Progenitor cell of endocrine pancreas (in vitro differentiated cells): ENCODE data around the gene ENOX2. TPM values are rescaled to one million over a fixed set of nuclear protein-coding genes. Genes with fewer than 3 reads are reported as not detected.
A peak's percentile ranks its signal among the peaks of the same experiment; 100 is the strongest.

Experiments used
- DNase-seq: peaks from one replicate; pipeline ENCODE4 v3.0.0; 2021; ENCODE audit warnings: low spot score; ENCODE audit not compliant: unreplicated experiment
- H3K27ac Mint-ChIP-seq: 2 replicates; pipeline ENCODE4 v1.8.0; 2021; ENCODE audit warnings: mild to moderate bottlenecking, moderate library complexity, mixed read lengths
- H3K27me3 Mint-ChIP-seq: 2 replicates; pipeline ENCODE4 v1.8.0; 2021; ENCODE audit warnings: mixed read lengths
- H3K36me3 Mint-ChIP-seq: 2 replicates; pipeline ENCODE4 v1.8.0; 2022; ENCODE audit warnings: mixed read lengths; ENCODE audit not compliant: insufficient read depth
- H3K4me1 Mint-ChIP-seq: 2 replicates; pipeline ENCODE4 v1.8.0; 2021; ENCODE audit warnings: low read depth, mixed read lengths
- H3K4me3 Mint-ChIP-seq: 2 replicates; pipeline ENCODE4 v1.8.0; 2021; ENCODE audit warnings: low read depth, mild to moderate bottlenecking, moderate library complexity, mixed read lengths
- H3K9me3 Mint-ChIP-seq: 2 replicates; pipeline ENCODE4 v1.8.0; 2021; ENCODE audit warnings: low read depth, mixed read lengths
- total RNA-seq: library from RNA; stranded (reverse); gene quantifications from 2 replicates; pipeline ENCODE4 v1.2.1, GENCODE V29; 2021
- TF ChIP-seq, protein P1 (sequence below): fragments of 200-600 bp; sonication (generic); IDR thresholded peaks from one replicate; pipeline ENCODE4 v1.5.0; 2021; ENCODE audit warnings: antibody characterized with exemption, mild to moderate bottlenecking; ENCODE audit not compliant: unreplicated experiment

Gene ENOX2
- total RNA-seq, 1 donor from 2014 or later, result 19.8 TPM

DNA sequence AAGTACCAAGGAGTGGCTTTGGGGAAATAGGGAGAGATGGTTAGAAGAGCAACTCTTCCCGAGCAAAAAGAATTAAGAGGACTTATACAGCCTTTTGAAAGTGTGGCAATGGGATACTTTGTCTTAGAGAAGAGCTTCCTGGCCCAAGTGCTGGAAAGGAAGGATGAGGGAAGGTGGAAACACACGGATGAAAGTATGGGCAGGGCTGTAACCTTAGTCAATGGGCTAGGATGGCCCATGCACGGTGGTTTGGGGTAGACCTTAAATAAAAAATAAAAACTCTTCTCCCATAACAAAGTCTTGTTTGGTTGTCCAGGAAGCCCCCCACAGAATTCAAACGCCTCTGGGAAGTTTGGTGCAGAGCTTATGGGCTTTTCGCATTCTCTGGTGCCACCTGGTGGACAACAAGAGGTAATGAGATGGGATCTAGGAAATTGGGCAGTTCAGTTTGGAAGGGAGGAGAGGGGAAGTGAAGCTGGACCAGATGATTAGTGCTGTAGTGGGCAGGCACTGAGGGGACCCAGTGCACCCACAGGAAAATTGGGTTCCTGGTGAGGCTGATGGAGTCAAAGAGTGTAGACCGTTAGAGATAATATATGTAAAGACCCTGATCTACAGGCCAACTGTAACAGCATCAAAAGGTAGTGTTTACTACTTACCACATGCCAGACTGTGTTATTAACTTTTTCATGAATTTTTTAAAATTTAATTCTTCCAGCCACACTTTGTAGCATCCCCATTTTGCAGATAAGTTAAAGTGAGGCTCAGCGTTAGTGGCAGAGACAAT, 13.8 kb upstream of the ENOX2 start:
- H3K4me1 Mint-ChIP-seq, result no peaks in the 10 kb centered on the region
- peak; percentile 24 for DNase-seq
- H3K27ac Mint-ChIP-seq, result no peak overlapping the region
- TF ChIP-seq, protein P1, sequence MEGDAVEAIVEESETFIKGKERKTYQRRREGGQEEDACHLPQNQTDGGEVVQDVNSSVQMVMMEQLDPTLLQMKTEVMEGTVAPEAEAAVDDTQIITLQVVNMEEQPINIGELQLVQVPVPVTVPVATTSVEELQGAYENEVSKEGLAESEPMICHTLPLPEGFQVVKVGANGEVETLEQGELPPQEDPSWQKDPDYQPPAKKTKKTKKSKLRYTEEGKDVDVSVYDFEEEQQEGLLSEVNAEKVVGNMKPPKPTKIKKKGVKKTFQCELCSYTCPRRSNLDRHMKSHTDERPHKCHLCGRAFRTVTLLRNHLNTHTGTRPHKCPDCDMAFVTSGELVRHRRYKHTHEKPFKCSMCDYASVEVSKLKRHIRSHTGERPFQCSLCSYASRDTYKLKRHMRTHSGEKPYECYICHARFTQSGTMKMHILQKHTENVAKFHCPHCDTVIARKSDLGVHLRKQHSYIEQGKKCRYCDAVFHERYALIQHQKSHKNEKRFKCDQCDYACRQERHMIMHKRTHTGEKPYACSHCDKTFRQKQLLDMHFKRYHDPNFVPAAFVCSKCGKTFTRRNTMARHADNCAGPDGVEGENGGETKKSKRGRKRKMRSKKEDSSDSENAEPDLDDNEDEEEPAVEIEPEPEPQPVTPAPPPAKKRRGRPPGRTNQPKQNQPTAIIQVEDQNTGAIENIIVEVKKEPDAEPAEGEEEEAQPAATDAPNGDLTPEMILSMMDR, result peak; percentile 95
- H3K36me3 Mint-ChIP-seq, result no peaks in the 10 kb centered on the region
- peaks cover 6% of the 10 kb centered on the region for H3K27me3 Mint-ChIP-seq
- no peaks in the 10 kb centered on the region for H3K9me3 Mint-ChIP-seq
- no peak overlapping the region for H3K4me3 Mint-ChIP-seq

DNA sequence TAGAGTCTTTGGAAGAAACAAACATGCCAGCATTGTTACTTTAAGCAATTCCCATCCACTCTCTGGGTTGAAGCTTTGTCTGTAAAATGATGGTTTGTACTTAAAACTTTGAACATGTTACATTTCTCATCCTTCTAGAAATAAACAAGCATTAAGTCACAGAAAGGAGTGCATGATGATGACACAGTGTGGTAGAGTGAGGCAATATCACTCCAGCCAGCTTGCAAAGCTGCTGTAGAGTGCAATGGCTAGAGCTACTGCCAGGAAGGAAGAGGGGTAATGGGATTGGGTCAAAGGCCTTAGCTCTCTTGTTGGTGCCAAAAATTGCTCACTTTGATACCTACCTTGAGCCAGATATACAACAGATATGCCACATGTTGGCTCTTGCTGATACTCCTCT, 12.3 kb upstream of the ENOX2 start:
- no peak for DNase-seq
- Mint-ChIP-seq H3K9me3 (no peaks in the 10 kb centered on the region), H3K4me1 (no peaks in the 10 kb centered on the region), H3K36me3 (no peaks in the 10 kb centered on the region), H3K4me3 (no peak overlapping the region), H3K27ac (no peak overlapping the region), H3K27me3 (peaks cover 4% of the 10 kb centered on the region)
- TF ChIP-seq, protein P1, result no peak

DNA sequence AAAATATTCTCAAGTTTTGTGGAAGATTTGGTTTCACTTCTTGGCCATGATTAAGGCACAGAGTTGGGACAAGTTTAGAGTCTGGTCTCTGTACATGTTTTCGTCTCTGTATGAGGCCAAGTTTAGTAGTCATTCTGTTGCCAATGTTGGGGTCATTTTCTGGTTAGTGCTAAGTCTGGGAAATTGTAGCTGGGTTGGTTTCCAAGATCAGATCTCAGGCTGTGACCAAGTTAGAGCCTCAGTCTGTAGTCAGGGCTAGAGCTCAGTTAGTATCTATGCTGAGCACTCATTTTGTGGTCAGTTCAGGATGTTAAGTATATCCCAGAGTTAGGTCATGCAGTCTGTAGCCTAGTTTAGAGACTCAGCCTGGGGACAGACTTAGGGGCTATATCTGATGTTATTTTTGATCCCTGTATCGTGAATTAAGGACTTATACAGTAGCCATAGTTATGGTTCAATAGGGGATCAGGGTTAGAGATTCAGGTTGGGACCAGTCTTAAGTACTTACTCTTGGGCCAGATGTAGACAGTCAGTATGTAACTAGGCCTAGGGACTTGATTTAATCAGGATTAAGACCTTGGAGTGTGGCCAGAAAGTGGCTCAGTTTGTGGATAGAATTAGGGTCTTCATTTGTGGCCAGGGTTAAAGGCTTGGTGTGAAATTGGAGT, 6.6 kb upstream of the ENOX2 start:
- TF ChIP-seq, protein P1, result no peak
- DNase-seq, result no peak
- H3K4me1 Mint-ChIP-seq, result no peaks in the 10 kb centered on the region
- H3K4me3 Mint-ChIP-seq, result no peak overlapping the region
- peaks cover 12% of the 10 kb centered on the region for H3K27me3 Mint-ChIP-seq
- H3K36me3 Mint-ChIP-seq, result no peaks in the 10 kb centered on the region
- H3K27ac Mint-ChIP-seq, result no peak overlapping the region
- H3K9me3 Mint-ChIP-seq, result no peaks in the 10 kb centered on the region

DNA sequence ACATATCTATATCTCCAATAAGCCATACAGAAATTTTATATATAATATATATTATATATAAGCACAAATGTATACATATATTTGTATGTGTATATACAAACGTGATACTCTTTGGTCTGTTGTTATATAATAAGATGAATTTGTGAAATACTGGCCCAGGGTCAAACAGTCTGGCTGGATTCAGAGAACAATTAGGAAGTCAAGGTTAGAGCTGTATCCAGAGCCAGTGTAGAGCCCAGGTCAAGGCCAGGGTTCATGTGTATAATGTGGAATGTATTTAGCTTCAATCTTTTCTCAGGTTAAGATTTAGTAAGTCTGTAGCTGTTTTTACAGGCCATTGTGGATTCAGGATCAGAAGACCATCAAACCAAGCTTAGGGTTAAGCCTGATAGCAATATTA, 3.8 kb upstream of the ENOX2 start:
- Mint-ChIP-seq H3K9me3 (no peaks in the 10 kb centered on the region), H3K4me1 (peaks cover 3% of the 10 kb centered on the region), H3K27ac (no peak overlapping the region), H3K4me3 (no peak overlapping the region), H3K27me3 (peaks cover 12% of the 10 kb centered on the region), H3K36me3 (no peaks in the 10 kb centered on the region)
- no peak for DNase-seq
- TF ChIP-seq, protein P1, result no peak

DNA sequence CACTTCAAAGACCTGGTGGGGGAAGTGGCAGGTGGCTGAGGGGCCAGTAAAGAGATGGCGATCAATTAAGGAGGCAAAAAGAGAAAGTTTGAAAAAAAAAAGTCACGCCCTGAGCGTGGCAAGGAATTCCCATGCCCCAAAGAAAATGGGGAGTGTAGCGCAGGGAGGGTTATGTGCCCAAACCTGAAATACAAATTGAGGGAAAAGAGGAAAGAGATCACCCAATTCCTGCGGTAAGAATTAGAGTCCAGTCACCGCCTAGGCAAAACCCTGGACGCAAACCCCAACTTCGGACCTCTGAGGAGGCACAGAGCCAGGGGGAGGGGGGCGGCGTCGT, 595 bp downstream of the ENOX2 start:
- DNase-seq, result peak; percentile 11
- no peaks in the 10 kb centered on the region for H3K36me3 Mint-ChIP-seq
- H3K4me1 Mint-ChIP-seq, result peaks cover 5% of the 10 kb centered on the region
- no peak overlapping the region for H3K4me3 Mint-ChIP-seq
- TF ChIP-seq, protein P1, result no peak
- H3K27ac Mint-ChIP-seq, result no peak overlapping the region
- H3K9me3 Mint-ChIP-seq, result no peaks in the 10 kb centered on the region
- H3K27me3 Mint-ChIP-seq, result peaks cover 5% of the 10 kb centered on the region
